Skin epidermis (tissue), 12 donors: Measurements from ENCODE around the gene MIPEP.

Experiments used
- H3K27ac ChIP-seq, 21 experiments: fragments of 200-600 bp; sonication (generic) in 11 of 21; one replicate each; pipeline ENCODE4 v1.5.0; 2020; ENCODE audit warnings: mild to moderate bottlenecking in 3 of 21, inconsistent platforms in 2 of 21, moderate library complexity in 2 of 21
- H3K4me3 ChIP-seq, 7 experiments: fragments of 200-600 bp; sonication (generic) in 2 of 7; one replicate each; pipeline ENCODE4 v1.5.0; 2020; ENCODE audit warnings: inconsistent platforms in 2 of 7, mild to moderate bottlenecking in 2 of 7, moderate library complexity in 1 of 7

MIPEP gene

DNA sequence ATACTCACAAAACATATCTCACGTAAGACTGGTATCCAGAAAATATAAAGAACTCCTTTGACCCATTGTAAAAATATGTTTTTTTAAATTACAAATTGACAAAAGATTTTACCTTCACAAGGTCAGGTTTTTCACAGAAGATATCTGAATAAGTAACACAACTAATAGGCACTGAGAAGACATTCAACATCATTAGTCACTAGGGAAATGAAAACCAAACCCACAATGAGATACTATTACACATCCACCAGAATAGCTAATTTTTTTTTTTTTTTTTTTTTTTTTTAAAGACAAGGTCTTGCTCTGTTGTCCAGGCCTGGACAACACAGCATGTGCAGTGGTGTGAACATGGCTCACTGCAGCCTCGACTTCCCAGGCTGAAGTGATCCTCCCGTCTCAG, 157.5 kb downstream of the MIPEP start:
- H3K4me3 ChIP-seq = no peak overlapping the region
- H3K27ac ChIP-seq = no peak overlapping the region

DNA sequence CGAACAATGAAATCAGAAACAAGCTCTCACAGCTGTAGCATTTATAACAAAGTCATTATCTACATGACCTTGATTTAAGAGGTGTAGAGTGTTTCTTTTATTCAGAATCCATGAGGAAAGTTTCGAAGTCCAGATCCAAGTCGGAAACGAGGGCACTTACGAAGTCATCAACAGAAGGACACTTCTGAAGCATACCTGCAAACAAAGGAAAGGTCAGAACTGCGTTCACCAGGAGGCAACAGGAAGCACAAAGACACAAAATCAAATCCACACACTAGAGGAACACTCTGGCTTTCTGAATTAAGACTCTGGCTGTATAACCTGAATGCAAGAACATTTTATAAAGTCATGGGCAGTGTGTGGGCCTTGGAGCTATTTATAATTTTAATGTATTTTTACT, 158.9 kb downstream of the MIPEP start:
- peak overlapping the region in 6 of 21 experiments; percentile 19 to 81 (median 49) for H3K27ac ChIP-seq
- H3K4me3 ChIP-seq = no peak overlapping the region

DNA sequence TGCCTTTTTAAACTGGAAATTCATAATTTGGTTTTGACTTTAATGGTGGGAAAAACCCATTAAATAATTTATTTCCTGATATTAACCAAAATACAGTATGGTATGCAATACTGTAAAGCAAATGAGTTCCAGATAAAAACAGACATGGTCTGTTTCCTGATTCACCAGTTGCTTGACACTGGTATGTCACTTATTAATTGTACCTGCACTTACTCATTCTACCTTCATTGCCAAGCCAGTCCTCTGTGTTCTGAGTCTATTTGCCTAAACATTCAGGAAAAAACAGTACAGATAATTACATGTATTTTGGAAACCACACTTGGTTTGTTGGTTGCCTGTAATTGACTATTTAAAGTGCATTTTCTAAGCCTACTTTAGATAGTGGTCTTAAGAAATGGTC, 159.7 kb downstream of the MIPEP start:
- H3K27ac ChIP-seq = peak overlapping the region in 12 of 21 experiments; percentile 0 to 81 (median 52)
- H3K4me3 ChIP-seq = no peak overlapping the region

DNA sequence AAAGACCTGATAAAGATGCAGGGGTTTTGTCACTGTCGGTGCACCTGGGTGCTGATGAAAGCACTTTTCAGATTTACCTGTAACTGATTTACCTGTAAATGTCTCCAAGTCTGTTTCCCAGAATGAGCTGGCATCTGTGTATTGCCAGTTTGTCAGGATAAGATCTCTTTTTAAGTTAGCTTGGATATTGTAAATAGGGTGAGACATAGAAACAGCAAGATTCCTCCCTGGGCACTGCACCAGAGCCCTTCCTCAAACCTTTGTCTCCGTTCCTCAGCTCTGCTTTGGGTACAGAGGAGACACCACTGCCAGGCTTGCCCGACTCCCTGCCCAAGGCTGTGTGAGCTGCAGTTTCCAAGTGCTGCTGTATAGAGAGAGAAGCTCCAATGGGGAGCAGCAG, 160.4 kb downstream of the MIPEP start:
- Histone ChIP-seq H3K4me3 (no peak overlapping the region), H3K27ac (peak overlapping the region in 10 of 21 experiments; percentile 21 to 81 (median 62))

DNA sequence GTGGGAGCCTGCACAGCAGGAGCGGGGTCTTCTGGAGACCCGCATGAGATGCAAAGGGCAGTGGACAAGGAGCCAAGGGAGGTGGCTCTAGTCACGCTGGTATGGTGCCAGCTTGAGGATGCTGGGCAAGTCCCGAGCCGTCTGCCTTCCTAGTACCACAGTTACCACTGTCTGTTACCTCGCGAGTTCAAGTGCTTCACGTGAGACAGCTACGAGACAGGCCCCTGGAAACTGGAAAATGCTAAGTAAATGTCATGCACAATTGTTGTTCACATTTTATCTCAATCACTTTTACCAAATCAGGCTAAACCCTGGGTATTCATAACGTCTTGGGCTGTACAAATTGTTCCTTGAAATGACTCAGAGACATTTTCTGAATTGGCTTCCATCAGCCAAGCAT, 163.3 kb downstream of the MIPEP start:
- H3K4me3 ChIP-seq = no peak overlapping the region
- H3K27ac ChIP-seq = peak overlapping the region in 6 of 21 experiments; percentile 17 to 62 (median 51)

DNA sequence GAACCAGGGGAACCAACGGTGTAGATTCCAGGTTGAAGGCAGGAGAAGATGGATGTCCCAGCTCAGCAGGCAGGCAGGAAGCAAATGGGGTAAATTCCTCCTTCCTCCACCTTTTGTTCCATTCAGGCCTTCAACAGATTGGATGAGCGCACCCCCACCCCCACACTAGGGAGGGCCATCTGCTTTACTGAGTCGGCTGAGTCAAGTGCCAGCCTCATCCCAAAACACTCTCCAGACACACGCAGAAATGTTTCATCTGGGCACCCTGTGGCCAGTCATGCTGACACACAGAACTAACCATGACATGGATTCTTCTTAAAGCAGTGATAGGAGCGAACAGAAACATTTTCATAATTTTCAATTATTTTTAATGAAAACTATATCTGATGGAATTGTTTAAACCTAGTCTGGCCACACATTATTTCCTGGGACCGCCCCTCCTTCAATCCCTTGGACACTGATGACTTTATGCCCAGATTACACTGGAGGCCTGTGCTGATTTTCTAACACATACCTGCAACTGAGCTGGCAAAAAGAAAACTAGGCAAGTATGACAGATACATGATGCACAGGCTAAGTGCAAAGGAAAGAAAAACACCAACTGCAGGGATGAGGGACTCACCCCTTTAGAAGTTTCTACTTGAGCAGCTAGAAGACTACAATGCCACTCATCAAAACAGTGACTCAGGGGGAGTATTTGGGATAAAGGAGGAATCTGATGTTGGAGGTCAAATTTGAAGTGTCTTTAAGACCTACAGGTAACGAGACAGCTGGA, 164.8 kb downstream of the MIPEP start:
- Histone ChIP-seq H3K27ac (peak overlapping the region in 11 of 21 experiments; percentile 12 to 73 (median 50)), H3K4me3 (no peak overlapping the region)

DNA sequence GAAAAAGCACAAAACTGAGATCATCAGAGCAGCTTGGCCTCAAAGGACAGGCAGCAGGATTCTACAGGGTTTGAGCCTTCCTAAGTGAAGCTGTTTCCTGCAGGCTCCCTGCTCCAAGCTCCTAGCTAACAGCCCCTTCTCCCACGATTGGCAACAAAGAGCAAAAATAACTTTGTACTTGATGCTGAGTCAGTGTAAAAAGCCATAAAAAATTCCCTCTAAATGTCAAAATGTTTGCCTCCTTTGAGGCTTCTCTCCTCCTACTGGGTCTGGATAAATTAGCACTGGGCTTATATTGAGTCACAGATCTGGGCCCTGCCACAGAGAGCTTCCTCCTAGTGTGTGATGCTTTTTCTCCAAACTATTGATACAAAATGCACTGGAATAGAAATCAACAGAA, 165.7 kb downstream of the MIPEP start:
- Histone ChIP-seq H3K27ac (peak overlapping the region in 10 of 21 experiments; percentile 2 to 73 (median 32)), H3K4me3 (no peak overlapping the region)

DNA sequence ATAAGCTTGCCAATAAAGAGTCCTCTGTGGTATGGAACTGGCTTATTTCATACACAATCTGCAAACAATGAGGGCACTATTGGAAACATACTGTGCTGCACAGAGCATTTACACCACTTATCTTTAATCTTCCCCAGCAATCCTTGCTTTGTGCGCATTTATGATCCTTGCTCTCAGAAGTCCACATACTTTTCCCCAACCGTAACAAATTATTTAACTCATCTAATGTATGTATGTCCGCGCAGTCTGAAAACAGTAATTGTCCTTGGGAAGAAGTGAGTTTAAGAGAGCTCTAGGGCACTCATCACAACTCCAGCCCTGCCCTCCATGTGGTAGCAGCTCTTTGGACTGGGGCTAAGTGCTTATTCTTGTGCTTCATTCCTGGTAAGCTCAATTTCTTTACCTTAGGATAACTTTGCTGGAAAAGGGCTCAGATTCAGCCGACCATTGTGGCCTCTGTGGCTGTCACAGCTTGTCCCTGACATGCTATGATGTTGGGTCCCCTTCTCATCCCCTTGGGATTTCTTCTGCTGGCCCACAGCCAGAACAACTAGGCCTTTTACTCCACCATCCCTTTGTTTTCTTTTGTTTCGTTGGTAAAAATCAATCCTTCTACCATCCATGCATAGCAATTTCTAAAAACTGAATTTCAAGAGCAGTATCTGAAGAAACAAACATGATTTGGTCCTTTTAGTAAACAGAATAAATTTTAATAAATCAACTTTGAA, 166.3 kb downstream of the MIPEP start:
- peak overlapping the region in 11 of 21 experiments; percentile 2 to 73 (median 38) for H3K27ac ChIP-seq

DNA sequence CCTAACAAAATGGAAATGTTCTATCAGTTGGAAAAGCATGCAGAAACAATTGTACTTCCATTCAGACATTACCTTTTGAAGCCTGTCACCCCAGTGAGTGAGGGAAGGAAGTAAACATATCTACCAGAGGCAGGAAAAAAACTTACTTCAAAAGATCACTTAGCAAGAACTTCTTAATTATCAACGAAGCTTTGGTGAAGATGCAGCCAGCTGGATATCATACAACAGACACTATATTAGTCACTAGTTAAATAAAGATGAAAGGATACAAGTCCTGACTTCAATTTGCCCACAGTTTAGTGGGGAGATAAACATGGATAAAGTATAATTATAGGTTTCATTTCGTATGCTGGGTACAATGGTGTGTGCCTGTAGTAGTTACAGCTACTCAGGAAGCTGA, 170.2 kb downstream of the MIPEP start:
- H3K4me3 ChIP-seq = no peak overlapping the region
- peak overlapping the region in 3 of 21 experiments; percentile 5 to 67 (median 66) for H3K27ac ChIP-seq

More for the DNA sequence above, 166.3 kb downstream of the MIPEP start:
- no peak overlapping the region for H3K4me3 ChIP-seq

DNA sequence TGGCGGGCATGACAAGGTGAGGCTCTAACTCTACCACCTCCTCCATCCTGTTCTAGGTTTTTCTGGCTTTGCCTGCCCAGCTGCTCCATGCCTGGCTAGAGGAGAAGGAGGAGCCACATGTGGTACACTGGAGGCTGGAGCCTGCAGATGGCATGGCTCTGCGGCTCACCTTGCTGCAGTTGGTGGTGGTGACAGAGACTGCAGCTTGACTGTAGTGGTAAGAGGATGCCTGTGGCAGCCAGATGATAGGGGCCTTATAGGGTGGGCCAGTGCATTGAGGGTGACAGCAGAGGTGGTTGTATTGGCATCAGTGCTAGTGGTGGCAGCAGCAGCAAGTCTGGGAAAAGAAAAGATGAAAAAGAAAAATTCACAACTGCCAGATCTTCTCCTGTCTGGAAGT, 172.8 kb downstream of the MIPEP start:
- Histone ChIP-seq H3K27ac (peak overlapping the region in 1 of 21 experiments; percentile 14), H3K4me3 (no peak overlapping the region)

DNA sequence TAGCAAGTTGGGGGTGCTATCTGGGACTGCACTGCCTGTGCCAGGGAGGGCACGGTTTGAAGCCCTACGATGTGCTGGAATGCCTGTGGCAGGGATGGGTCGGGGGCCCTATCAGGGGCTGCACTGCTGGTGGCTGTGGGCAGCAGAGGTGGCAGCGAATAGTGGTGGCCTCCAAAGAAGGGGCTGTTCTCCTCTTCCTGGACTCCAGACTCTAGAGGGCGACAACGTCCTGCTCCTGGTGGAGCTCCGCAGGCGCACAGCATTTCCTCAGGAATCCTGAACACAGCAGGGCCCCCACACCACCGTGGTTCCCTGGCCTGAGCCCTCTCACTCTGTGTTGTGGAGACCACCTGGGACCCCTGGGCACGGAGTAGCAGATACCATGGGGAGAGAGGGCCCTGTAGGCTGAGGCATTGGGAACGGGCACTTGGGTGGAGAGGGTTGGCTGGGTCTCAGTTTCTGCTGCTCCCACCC, 173.4 kb downstream of the MIPEP start:
- peak overlapping the region in 1 of 7 experiments; percentile 7 for H3K4me3 ChIP-seq
- H3K27ac ChIP-seq = peak overlapping the region in 1 of 21 experiments; percentile 14

DNA sequence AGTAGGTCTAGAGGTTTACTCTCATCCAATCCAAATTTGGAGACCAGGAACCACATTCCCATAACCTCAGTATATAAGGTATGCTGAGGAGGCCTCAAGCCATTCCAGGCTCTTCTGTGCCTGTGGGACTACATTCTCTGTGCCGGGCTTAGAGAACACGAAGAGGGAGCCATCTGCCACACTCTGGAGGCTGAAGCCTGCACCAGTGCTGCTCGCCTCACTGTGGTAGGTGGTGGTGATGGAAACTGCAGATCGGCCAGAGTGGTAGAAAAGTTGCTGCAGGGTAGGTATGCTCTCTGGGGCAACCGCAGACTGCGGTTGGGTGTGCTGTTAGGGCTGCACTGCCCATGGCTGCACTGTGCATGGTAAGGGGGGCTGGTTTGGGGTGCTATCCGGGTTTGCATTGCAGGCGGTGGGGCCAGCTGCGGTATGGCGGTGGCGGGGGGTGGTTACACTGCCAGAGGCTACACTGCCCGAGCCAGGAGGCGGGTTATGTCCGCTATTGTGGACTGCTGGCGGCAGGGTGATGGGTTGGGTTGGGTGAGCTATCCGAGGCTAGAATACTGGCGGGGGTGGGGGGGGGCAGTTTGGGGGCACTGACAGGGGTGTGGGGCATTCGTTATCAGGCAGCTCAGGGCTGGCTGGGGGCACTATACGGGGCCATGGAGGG, 174.0 kb downstream of the MIPEP start:
- Histone ChIP-seq H3K27ac (peak overlapping the region in 1 of 21 experiments; percentile 14), H3K4me3 (peak overlapping the region in 1 of 7 experiments; percentile 7)

DNA sequence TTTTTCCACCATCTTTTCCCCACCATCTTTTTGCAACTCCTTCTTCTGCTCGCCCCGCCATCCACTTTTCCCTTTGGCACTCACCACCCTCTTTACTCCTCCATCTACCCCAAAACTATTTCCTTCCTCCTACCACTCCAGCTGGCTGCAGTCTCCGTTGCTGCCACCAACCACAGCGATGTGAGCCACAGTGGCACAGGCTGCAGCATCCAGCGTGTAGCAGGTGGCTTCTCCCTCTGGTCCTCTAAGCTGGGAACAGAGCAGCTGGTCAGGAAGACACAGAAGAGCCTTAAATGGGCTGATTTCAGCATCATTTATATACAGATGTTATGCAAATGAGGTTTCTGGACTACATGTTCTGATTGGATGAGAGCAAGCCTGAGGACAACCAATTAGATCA, 174.5 kb downstream of the MIPEP start:
- no peak overlapping the region for H3K27ac ChIP-seq
- H3K4me3 ChIP-seq = no peak overlapping the region

DNA sequence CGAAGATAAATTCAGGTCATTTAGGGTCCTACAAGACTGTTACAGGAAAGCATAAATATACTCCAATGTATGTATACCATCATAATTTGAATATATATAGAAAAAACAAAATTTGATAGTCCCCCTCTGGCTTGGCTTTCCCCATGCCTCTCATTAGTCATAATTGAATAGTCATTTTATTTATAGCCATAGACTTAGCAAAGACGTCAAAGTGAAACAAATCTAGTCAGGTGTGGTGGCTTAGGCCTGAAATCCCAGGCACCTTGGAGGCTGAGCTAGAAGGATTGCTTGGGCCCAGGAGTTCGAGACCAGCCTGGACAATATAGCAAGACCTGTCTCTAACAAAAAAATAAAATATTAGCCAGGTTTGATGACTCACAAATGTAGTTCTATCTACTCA, 177.8 kb downstream of the MIPEP start:
- H3K27ac ChIP-seq = no peak overlapping the region
- no peak overlapping the region for H3K4me3 ChIP-seq

DNA sequence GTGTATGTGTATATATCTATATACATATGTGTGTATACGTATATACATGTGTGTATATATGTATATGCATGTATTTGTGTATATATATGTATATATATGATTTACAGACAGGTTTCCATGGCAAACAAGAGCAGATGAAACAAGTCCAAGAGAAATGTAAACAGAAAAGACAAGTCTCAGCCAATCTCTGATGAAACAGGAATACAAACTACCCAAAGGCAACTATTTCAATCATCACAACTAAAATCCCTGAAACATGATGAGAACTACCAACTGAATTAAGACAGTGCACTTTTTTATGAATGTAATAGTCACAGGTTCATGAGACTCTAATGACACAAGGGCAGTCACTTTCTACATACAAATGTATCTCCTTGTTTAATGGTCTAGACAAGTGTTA, 178.8 kb downstream of the MIPEP start:
- no peak overlapping the region for H3K27ac ChIP-seq
- no peak overlapping the region for H3K4me3 ChIP-seq

DNA sequence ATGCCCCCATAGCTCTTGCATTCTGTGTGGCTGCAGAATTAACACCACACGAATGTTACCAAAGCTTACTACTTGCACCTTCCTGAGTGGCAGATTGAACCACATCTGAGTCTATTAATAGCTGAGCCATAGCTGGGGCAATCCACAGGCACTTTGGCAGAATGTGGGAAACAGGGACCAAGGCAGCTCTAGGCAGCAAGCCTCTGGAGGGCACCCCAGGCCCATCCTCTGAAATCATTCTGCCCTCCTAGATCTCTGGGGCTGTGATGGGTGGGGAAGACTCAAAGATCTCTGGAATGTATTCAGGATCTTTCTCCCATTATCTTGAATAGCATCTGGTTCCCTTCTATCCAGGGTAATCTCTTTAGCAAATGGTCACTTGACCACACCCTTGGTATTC, 179.7 kb downstream of the MIPEP start:
- Histone ChIP-seq H3K27ac (no peak overlapping the region), H3K4me3 (no peak overlapping the region)

DNA sequence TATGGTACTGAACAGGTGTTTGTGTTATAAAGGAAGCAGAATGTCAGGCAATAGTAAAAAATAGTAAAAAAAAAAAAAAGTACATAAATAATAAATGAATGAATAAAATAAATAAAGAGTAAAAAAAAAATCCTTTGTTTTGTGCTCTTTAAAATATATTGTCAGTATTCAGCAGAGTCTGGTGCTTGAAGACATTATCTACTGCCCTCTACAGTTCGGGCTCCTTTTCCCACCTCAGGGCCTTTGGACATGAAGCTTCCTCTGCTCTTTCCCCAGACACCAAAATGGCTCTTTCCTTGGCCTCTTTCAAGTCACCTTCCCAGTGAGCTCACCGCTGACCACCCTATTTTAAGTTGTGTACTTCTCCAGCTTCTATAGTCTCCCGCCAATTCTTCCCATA, 181.5 kb downstream of the MIPEP start:
- no peak overlapping the region for H3K4me3 ChIP-seq
- no peak overlapping the region for H3K27ac ChIP-seq

DNA sequence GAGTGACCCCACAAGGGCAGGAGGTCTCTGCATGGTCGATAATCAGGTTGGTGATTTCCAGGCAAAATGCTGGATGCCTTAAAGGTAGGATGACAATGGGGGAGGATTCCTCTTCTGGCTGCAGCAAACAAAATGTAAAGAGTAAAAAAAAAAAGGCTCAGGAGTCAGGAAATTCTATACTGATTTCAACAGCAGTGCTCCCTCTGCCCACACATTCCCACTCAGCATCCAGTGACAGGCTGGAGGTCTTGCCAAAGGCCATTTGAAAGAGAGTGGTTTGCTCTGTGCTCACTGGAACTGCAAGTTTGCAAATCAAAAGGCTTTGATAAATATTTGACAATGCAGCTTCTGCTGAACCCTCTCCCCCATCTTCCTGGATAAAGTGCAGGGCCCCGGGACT, 183.6 kb downstream of the MIPEP start:
- Histone ChIP-seq H3K4me3 (no peak overlapping the region), H3K27ac (no peak overlapping the region)

DNA sequence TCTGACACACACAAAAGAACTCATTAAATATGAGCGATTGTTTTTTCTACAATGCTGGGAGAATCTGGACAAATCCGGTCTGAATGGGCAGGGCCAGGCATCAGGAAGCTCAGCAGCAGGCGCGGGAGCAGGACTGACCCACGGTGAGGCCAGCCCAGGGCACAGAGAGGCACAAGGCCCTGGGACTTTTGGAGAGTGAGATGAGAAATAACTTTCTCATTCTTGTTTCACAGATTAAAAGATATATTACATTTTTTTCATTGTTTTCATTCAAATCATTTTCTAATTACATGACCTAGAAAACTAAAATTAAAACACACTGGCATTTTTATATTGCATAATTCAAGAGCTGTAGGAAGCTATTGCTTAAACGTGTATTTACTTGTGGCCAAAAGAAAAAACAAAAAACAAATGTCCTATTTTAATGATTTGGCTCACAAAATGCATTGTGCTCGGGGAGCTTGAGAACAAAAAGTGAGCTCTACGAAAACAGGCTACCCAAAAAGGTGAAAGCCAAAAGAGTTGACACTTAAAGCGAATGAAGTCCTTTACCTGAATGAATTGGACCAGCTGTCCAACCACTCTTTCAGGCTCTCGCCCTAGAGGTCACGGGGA, 185.8 kb downstream of the MIPEP start:
- peak overlapping the region in 11 of 21 experiments; percentile 4 to 70 (median 42) for H3K27ac ChIP-seq
- H3K4me3 ChIP-seq = no peak overlapping the region

DNA sequence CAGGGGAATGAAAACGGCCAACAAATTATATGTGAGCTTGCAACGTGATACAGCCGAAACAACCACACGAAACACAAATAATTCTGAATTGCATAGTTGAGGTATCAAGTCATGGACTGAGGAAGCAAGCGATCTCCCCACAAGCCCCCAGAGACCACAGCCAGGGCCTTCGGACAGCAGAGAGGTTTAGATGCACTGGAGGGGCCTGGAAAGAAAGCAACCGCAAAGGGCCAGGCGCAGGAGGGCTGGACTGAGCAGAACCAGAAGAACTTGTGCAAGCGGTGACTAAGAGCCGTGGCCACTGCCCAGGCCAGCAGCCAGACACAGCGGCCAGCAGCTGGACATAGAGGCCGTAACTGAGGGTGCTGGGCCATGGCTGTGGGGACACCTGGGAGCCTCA, 187.6 kb downstream of the MIPEP start:
- Histone ChIP-seq H3K4me3 (no peak overlapping the region), H3K27ac (peak overlapping the region in 4 of 21 experiments; percentile 43 to 70 (median 60))
